HG03103 (cell line): Measurements from ENCODE around the gene SERP1.
"Not testable (repeated sequence)": the region's sequence is repeated elsewhere in the genome, so short reads cannot be mapped to it uniquely, and the experiment has no call there.

Experiments
- ATAC-seq: cut with Tn5 transposase; IDR thresholded peaks from one replicate; pipeline ENCODE4 v1.9.1; 2021; ENCODE audit warnings: low read depth; ENCODE audit not compliant: unreplicated experiment

Gene SERP1

GRCh38 chr3:150540297-150540696 lies 6.0 kb downstream of the SERP1 start:
- ATAC-seq, result no peak

- ATAC-seq, result no peak
Measured at GRCh38 chr3:150538324-150539208, 7.7 kb downstream of the SERP1 start.

DNA sequence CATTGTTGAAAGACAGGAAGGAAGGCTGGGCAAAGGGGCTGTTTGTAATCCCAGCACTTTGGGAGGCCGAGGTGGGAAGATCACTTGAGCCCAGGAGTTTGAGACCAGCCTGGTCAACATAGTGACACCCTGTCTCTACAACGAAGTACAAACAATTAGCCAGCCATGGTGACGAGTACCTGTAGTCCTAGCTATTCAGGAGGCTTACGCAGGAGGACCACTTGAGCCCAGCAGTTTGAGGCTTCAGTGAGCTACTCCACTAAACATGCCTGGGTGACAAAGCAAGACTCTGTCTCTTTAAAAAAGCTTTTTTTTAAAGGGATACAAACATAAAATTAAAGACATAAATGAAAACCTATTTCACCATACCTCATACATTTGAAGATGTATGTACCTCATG lies 11.1 kb downstream of the SERP1 start:
- no peak for ATAC-seq

GRCh38 chr3:150531775-150532174 lies 14.5 kb downstream of the SERP1 start:
- ATAC-seq, result no peak

DNA sequence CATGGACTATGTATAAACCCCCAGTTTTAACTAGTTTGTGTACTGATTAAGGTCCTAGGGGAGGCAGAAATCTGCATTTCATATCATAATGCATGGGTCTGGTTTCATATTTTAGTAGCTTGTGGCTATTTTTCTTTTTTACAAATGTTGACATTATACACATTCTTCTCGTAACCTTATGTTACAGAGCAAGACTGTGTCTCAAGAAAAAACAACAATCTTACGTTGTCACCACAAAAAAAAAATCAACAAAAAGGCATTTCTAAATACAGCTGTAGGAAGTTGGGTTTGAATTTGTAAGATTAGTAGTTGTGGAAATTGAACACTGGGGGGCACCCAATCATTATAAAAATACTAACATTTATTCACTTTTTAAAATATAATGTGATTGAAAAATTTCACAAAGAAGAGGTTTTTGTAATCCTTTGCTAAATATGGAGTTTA lies 17.9 kb downstream of the SERP1 start:
- ATAC-seq, result no peak

DNA sequence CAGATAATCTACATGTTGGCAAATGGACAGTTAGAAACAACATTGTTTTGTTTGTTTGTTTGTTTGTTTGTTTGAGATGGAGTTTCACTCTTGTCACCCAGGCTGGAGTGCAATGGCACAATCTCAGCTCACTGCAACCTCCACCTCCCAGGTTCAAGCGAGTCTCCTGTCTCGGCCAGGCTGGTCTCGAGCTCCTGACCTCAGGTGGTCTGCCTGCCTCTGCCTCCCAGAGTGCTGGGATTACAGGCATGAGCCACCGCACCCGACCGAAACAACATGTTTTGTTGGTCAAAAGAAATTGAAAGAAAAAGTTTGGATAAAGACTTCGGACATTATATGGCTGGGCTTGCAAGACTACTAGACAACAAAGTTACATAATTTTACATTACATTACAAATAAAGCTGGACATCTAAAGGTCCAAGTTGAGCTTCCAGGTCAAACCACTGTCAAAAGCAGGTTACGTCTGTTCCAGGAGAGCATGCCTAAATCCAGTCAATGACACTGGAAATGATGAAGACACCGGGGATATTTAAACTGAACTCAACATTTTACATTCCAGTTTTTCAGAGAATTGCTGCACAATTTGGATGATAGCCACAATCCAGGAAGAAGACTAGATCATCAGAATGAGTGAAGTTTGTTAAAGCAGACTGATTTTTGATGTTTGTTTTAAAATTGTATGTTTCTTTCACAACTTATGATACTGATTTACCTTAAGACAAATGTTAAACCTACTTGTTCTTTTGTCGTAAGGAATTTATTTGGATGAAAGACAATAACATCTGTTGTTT lies 18.6 kb downstream of the SERP1 start:
- ATAC-seq, result no peak

- no peak for ATAC-seq
Measured at GRCh38 chr3:150523538-150523937, 22.8 kb downstream of the SERP1 start.

GRCh38 chr3:150521463-150521862 lies 24.8 kb downstream of the SERP1 start:
- ATAC-seq, result no peak

DNA sequence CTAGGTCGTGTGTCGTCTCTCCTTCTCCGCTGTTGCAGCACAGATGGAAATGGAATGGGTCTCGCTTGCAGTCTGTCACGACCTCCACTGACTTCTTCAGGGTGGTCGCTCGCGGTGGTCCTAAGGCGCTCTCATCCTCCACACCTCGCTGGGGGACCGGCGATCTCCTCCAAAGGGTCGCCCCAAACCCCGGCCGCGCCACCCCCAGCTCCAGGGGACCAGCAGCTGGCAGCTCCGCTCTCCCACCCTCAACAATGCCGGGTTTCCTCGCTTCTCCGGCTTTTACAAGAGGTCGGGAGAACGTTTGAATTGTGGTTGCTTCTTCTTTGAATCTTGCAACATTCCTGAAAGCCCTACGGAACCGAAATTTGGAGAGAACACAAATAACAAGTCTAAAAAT lies 25.9 kb downstream of the SERP1 start:
- ATAC-seq, result no peak

GRCh38 chr3:150519026-150519425 lies 27.3 kb downstream of the SERP1 start:
- ATAC-seq, result no peak

DNA sequence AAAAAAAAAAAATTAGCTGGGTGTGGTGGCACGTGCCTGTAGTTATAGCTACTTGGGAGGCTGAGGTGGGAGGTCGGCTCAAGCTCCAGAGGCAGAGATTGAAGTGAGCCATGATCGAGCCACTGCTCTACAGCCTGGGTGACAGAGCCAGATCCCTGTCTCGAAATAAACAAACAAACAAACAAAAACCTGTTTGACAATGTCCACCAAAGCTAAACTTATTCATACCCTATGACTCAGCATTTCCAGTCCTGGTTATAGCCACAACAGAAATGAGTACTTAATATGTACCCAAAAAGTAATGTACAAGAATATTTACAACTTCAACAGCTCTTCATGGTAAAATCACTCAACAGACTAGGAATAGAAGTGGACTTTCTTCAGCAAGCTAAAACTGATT lies 31.1 kb downstream of the SERP1 start:
- ATAC-seq, result no peak

DNA sequence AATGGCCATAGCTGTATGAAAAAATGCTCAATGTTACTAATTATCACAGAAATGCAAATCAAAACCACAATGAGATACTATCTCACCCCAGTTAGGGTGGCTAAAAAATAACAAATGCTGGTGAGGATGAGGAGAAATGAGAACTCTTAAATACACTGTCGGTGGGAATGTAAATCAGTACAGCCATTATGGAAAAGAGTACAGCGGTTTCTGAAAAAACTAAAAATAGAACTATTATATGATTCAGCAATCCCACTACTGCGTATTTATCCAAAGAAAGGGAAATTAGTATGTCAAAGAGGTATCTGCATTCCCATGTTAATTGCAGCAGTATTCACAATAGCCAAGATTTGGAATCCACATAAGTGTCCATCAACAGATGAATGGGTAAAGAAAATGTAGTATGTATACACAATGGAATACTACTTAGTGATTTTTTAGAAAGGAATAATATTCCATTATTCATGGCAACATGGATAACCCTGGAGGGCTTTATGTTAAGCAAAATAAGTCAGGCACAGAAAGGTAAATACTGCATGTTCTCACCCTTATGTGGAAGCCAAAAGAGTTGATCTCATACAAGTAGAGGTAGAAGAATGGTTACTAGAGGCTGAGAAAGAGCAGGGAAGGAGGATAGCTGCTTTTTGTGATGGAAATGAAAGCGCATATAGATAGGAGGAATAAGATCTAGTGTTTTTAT lies 35.0 kb downstream of the SERP1 start:
- no peak for ATAC-seq

DNA sequence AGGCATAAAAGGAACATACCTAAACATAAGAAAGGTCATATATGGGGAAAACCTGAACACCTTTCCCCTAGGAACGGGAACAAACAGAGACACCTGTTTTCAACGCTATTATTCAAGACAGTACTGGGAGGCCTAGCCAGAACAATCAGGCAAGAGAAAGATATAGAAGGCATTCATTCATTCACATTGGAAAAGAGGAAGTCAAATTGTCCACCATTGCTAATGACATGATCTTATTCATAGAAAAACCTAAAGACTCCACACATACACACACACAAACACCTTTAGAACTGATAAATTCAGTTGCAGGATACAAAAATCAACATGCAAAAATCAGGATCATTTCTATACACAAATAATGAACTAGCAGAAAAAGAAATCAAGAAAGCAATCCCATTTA lies 36.5 kb downstream of the SERP1 start:
- ATAC-seq, result no peak

- ATAC-seq, result no peak
Measured at GRCh38 chr3:150508401-150508800, 37.9 kb downstream of the SERP1 start.

GRCh38 chr3:150504483-150504882 lies 41.8 kb downstream of the SERP1 start:
- no peak for ATAC-seq

GRCh38 chr3:150503402-150504099 lies 42.7 kb downstream of the SERP1 start:
- ATAC-seq, result no peak

GRCh38 chr3:150500960-150501359 lies 45.3 kb downstream of the SERP1 start:
- ATAC-seq, result not testable (repeated sequence)

GRCh38 chr3:150497956-150498355 lies 48.3 kb downstream of the SERP1 start:
- no peak for ATAC-seq

DNA sequence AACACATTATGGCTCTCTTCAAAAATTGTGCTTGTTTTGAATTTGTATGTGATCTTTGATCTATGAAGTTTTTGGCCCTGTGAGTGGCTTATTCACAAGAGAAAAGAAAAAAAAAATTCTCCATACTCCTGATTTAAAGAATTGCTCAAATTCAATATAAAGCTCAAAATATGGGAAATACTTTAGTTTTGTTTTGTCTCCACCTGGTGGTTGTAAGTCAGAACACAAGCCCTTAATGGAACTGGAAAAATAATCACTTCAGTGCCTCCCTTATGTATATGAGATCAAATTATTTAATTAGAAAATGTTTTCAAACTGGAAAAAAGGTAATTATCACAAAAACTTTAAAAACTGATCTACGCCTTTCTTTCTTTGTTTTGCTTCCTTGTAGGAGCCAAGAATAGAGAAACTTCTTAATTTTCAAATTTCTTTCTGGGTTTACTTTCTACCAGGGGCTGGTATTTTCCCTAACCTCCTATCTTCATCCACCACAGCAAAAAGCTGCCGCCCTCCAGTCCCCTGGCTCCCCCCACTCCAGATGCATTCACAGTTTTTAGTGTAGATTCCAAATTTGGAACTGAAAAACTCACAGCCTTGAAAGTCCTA lies 50.6 kb downstream of the SERP1 start:
- no peak for ATAC-seq

DNA sequence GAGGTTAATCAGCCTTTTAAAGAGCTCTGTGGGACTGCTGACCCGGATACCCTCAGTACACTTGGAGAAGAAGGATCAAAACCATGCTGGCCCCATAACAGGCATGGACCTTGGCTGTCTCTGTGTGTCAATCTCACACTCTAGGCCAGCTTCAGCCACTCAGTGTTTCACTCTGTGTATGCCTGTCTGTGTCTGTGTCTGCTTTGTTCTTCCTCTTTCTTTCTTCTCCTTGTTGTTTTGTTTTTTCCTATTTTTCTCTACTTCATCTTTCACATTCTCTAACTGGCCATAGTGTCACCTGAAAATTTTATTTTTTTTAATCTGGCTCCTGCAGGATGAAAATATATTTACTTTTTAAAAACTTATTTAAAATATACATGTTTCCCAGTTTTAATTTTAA lies 51.1 kb downstream of the SERP1 start:
- ATAC-seq, result no peak
